Hindlimb muscle (tissue), 1 donor: ENCODE data around the gene MZT2A. TPM values are rescaled to one million over a fixed set of nuclear protein-coding genes. Genes with fewer than 3 reads are reported as not detected.
"Not testable (repeated sequence)": the region's sequence is repeated elsewhere in the genome, so short reads cannot be mapped to it uniquely, and the experiment has no call there.

Source experiments
- DNase-seq: peaks from one replicate; pipeline ENCODE4 v3.0.0-alpha.2; 2013
- polyA plus RNA-seq: library from polyadenylated mRNA; unstranded; fragments of 120-200 nt; gene quantifications from one replicate; pipeline ENCODE4 v1.2.1, GENCODE V29; 2013; ENCODE audit not compliant: insufficient read length

MZT2A gene
- polyA plus RNA-seq, 1 donor = 55.5 TPM

DNA sequence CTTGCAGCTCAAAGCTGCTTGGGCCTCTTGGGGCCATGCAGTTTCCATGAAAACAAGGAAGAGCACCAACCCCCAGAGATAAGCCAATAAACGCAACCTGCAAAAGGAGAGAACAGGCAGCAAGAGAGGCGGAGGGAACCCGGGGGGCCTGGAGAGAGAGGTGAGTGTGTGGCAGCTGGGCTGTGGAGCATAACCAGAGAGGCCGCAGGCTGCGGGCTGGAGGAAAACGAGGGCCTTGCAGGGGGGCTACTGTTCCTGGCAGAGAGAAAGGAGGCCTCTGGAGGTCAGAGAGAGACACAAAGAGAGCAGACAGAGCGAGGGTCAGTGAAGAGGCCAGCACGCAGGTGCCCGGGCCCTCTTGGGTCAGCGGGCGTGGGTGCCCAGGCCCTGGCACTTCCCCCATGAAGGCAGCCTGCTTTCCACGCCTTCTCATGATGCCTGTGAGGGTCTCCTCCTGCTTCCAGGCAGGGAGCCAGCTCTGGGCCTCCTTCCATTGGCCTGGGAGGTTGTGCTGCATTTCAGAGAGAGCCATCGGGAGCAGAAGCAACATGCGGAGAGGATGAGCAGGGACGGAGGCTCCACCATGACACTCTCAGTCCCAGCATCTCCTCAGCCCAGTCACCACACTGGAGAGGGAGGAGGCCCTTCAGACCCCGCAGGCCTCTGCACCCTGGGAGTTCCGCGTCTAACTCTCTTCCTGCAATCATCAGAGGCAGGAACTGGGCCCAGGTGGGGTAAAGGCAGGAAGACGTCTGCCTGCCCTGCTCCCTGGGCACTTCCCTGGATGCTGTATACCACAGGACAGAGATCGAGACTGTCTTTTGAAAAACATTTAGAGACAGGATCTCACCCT, 1.4 kb downstream of the MZT2A start:
- peak; percentile 24 for DNase-seq

DNA sequence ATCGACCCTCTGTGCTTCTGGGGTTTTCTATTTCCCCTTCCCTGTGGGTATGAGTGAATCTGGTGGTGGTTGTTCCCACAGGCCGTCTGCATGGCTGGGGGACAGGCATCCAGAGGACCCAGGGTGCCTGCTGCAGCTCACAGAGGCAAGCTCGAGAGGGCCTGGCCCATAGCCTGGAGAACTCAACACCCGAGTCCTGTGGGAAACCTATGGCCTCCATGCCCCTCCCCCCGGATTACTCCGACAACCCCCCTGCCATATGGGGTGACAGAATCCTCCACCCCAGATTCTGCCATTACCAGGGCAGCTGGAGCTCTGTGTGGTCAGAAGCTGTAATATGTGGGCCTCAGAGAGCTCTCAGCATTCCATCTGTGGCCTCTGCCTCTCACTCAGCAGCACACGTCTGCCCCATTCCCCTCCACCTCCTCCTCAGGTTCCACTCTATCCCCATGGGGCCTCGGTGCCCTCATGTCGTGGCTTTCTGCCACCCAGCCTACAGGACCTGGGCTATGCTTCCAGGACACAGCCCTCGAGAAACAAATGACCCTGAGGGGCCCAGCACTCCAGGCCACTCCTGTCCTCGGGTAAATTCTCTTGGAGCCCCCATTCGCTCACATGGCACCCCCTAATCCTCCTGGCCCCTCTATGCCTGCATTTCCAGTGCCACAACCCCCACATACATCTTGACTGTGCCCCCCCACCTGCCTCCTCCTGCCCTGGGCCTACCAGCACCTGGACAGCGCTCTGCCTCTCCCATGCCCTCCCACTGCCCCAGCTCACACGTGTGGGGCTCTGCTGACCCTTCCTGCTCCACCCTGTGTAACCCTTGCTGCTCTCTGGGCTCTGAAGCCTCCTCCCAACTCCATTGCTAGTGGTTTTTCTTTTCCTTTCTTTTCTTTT, 3.6 kb downstream of the MZT2A start:
- no peak for DNase-seq

DNA sequence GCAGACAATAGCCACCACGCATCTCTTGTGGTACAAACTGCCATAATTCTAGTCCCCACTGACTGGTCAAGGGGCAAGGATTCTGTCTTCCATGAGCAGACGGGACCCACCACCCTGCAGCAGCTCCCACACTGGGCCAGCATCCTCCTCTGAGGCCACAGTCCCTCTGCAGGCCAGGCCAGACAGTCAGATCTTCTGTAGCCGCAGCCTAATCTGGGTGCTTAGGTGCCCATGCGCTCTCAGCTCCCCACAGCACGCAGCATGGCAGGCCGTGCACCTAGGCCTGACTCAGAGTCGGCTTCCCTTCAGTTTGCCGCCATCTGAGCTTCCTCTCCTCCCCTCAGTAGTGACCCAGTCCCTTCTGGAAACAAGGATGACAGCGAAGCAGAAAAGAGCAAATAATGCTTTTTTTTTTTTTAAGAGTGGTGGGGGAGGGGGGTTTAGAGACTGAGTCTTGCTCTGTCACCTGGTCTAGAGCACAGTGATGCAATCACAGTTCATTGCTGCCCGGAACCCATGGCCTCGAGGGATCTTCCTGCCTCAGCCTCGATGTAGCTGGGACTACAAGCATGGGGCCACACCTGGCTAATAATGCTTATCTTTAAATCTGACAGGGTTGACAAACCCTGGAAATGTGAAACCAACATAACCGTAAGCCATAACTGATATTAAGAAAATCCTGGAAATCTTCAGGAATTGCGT, 5.8 kb downstream of the MZT2A start:
- DNase-seq = not testable (repeated sequence)

DNA sequence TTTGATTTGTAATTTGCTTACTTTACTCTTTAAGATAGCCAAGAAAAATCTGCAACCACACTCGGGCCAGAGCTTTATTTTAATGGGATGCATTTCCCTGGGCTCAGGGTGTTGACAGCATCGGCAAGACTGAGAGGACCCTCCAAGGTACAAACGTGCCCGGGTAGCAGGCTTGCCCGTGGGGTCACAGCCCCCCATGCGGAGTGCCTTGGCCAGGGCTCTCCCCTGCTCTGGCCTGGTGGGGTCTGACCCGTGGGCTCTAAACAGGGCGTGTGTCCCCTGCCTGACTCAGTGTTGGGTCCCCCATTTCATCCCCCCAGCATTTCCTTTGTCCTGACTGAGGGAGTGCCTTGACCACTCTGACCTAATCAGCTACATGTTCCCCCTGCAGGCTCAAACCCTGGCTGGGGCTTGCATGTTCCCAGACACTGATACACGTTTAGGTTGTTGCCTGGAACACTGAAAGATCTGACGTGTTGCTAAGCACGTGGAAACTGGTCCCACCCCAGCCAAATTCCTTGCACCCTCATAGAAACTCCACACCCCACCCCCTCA, 7.2 kb downstream of the MZT2A start:
- DNase-seq = not testable (repeated sequence)

DNA sequence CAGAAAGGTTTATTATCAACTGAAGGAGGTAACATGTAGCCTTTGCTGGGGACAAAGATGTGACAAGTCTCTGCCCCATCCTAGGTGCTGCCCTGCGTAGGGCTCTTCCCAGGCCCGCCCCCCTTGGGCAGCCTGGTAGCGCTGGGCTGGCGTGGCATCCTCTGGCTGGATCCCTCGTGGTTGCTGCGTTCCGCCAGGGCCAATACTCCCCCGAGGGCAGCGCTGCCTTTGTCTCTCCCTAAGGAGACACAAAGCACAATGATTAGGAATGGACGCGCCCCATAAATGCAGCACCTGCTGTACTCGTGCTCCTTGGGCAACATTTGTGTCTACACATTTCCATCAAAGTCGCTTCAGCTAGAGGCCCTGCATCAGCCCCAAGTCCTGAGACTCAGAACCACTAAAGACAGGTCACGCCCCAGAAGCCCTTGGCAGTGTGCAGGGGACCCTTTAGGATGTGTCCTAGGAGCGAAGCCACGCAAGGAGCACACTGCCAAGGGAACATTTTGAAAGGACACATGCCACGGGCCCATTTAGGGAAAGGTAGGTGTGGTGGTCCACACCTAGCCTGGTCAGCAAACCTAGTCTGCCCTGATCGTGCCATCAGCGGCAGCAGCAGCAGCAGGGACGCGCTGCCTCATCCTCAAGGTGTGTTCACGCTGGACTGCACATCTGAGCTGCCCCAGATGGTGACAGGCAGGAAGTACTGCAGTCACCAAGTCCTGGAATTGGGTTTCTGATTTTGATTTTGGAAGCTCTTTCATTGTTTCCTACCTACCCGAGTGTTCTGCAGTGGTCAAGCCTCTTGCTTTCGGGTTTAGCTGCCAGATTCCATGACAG, 8.0 kb downstream of the MZT2A start:
- DNase-seq = not testable (repeated sequence)

DNA sequence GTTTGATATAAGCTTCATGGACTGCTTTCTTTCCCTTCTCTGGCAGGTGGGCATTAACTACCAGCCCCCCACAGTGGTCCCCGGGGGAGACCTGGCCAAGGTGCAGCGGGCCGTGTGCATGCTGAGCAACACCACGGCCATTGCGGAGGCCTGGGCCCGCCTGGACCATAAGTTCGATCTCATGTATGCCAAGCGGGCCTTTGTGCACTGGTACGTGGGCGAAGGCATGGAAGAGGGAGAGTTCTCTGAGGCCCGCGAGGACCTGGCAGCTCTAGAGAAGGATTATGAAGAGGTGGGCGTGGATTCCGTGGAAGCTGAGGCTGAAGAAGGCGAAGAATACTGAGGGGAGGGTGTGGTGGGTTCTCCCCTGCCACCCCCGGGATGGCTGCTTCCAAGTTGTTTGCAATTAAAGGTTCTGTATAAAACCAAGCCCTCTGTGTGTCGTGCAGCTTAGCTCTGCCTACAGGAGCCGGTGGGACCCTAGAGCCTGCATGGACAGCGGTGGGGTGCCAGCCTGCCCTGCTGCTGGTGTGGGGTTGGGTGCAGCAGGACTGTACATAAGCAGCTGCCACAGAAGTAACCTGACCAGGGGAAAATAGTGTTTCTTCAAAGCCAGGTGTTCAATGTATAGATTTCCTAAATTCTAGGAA, 9.6 kb downstream of the MZT2A start:
- not testable (repeated sequence) for DNase-seq

DNA sequence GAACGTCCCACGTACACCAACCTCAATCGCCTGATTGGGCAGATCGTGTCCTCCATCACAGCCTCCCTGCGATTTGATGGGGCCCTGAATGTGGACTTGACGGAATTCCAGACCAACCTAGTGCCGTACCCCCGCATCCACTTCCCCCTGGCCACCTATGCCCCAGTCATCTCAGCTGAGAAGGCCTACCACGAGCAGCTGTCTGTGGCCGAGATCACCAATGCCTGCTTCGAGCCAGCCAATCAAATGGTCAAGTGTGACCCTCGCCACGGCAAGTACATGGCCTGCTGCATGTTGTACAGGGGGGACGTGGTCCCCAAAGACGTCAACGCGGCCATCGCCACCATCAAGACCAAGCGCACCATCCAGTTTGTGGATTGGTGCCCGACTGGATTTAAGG, 11.8 kb downstream of the MZT2A start:
- not testable (repeated sequence) for DNase-seq

DNA sequence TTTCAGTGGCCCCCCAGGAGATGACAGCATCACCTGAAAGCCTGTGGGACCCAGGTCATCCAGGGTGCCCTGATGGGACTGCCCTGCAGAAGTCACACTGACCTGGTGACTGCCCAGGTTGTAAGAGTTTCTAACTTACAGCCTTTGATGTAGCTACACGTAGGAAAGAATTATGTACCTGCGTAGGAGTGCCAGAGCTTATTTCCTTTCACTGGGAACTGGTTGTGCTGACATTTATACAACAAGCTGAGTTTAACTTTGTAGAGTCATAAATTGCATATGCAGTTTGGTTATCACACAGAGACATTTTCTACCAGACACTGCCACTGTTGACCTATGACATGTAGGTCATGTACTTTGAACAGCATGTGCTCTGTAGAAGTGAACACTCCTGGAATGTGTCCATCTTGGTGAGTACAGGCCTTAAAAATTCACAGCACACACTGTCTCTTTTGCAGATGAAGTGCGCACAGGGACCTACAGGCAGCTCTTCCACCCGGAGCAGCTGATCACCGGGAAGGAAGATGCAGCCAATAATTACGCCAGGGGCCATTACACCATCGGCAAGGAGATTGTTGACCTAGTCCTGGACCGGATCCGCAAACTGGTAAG, 13.2 kb downstream of the MZT2A start:
- DNase-seq = not testable (repeated sequence)

DNA sequence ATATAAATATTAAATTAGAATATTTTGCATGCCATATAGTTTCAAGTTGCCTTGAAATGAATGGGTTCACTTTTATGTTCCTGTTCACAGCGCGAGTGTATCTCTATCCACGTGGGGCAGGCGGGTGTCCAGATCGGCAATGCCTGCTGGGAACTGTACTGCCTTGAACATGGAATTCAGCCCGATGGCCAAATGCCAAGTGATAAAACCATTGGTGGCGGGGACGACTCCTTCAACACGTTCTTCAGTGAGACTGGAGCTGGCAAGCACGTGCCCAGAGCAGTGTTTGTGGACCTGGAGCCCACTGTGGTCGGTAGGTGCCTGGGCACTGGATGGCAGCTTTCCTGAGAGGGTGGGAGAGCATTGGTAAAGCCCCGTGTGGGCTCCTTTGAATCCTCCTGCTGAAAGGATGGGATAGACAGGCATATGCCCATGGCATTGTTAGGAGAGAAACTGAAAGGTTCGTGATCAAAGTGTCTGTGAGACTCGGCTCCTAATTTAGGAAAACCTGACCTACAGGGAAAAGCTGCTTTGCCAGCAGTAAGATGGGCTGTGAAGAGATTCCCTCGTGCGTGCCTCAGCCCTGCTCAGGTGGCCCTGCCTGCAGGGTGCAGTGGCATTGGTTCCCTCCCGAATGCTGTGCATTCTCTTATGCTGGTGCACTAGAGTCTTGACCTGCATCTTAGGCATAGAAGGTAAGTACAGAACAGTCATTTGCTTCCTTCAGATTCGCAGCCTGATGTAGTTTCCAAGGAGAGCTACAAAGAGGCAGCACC, 13.9 kb downstream of the MZT2A start:
- not testable (repeated sequence) for DNase-seq

DNA sequence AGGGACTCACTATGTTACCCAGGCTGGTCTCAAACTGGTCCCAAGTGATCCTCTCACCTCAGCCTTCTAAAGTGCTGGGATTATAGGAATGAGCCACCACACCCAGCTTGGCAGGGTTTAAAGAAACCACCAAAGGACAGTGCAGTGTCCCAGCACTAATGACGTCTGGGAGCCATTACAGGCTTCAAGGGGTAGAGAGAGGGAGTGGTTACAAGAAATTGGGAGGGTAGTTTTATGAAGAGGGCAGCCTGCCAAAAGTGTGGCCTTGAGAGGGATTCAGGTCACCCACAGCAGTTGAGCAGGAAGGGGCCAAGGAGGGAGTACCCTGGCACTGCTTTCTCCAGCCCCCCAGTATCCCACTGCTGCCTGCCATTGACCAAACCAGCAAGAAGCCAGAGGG, 15.0 kb downstream of the MZT2A start:
- DNase-seq = not testable (repeated sequence)

DNA sequence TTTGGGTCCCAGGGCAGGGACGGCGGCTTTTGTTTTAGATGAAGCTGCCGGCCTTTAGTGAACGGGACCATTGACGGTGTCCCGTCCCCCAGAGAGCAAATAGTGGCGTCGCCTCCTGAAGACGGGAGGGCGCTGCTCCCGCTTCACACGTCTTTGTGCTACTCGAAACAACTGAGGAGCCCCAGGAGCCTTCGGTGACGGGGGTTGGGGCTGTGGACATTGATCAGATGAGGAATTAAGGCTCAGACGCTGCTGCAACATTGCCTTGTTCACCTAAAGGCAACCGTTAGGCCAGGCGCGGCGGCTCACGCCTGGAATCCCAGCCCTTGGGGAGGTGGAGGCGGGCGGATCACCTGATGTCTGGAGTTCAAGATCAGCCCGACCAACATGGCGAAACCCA, 15.8 kb downstream of the MZT2A start:
- not testable (repeated sequence) for DNase-seq

DNA sequence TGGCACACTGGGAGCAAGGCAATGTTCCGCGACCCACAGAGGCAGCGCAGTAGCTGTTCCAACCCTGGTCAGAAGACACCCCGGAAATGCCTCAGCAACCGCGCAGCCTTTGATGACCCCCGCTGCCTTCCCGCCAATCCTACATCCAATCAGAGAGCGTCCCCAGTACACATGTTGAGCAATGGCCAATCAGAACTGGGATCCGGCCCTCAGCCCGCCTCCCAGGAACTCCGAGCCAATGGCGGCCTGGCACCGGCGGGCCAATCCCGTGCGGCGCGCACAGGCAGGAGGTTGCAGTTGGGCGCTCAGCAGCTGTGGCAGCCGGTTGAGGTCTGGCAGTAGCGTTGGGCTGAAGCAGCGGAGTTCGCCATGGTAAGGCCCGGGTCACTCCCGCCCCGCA, 16.4 kb downstream of the MZT2A start, which contains the start of gene TUBA3D:
Gene TUBA3D, plus strand, starts transcription at position 289 of the 400 bp plus-strand sequence. Its CDS starts 81 bp downstream, at position 370.
- no peak for DNase-seq

DNA sequence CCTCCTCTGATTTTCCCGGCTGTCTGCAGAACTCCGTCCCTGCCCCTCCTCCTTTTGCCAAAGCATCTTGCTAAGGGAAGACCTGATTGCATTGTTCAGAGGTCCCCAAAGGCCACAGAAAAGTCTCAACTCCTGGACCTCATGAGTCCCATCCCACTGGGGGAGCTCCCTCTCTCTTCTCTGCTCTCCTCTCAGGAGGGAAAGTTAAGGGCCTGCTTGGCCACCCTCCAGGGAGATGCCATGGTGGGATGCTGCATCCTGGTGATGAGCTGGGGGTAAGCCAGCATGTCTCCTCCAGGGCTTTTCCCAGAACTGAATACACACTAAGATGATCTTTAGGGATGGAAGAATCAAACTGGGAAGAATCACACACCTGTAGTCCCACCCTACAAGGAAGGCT, 18.9 kb downstream of the MZT2A start:
- DNase-seq = not testable (repeated sequence)

DNA sequence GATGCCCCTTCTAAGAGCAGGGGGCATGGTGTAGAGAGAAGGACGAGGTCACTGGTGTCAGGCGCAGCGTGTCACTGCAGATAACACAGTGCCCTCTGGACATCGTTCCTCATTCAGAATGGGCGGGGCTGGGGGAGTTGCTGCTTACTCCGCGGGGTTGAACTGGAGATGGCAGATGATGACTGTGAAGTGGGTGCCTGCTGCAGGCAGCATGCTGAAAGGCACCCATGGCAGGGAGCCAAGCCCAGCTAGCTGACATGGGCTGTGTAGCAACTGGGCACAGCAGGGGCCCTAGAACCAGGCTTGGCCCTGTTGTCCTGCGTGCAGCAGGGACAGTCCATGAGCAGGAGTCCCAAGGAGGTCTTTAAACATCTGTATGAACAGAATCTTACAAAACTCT, 20.6 kb downstream of the MZT2A start:
- DNase-seq = not testable (repeated sequence)

DNA sequence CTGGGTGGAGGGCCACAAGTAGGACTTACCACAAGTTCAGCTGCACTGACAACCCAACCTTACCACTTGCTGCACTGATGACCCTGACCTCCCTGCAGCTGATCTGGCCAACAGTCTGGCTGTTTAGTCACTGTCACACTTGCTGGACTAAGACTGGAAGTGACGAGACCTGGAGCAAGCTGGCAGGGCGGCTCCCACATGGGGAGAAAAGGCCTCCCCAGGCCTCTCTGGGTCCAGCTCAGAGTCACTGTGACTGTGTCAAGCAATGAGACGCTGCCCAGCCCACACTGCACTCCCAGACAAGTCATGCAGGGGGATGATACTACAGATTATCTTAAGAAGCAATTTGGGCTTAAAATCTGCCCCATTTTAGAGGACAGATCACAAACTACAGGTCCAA, 21.3 kb downstream of the MZT2A start:
- not testable (repeated sequence) for DNase-seq

DNA sequence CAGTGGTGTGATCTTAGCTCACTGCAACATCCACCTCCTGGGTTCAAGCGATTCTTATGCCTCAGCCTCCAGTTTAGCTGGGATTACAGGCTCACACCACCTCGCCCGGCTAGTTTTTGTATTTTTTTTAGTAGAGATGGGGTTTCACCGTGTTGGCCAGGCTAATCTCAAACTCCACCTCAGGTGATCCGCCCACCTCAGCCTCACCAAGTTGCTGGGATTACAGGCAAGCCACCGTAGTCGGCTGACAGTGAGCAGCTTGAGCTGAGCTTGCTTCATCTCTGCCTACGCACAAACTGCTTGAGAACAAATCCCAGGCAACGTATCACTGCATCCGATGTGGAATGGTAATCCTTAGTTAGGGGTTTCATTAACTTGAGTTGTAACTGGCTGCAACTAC, 24.5 kb downstream of the MZT2A start:
- not testable (repeated sequence) for DNase-seq

DNA sequence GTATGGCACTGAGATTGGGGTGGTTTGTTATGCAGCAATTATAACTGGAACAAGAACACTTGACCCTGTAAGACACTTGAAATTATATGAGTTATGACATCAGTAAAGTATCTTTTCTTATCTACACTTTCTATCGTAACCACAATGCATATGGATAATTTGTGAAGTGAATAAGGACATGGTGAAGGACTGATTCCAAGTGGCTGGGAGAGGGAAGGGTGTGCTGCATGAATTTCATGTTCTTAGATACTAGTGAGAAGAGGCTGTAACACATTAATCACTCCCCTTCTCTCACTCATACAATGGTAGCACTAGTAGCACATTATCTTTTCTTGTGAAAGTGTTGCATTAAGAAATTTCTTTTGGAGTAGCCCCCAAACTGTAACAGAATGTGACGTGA, 37.3 kb downstream of the MZT2A start:
- DNase-seq = not testable (repeated sequence)

DNA sequence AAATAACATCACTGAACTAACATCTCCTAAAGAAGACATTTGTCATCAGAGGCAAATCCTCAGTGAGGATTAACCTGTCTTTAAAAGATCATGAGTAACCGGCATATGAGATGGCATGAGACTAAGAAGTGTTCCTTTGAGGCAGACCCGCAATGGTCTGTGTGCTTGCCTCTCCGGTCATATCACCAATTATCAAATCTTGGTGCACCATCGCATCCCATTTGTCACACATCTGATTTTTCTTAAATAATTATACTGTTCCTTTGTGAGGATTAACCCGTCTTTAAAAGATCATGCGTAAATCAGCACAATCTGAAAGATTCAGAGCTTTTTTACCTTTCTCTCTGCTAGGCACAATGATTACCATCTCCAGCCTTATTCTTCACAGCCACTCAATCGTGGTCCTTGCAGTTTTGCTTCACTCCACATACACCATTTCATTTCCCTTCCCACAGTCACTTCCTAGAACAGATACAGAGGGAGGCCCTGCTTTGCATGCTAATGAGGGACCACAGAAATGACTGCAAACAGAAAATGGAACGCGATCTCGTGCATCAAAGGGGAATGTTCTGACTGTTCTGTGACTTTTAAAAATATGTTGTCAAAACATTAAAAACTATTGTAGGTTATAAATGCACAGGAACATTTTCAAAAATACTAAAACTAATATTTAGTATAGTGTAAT, 40.8 kb downstream of the MZT2A start:
- DNase-seq = not testable (repeated sequence)

DNA sequence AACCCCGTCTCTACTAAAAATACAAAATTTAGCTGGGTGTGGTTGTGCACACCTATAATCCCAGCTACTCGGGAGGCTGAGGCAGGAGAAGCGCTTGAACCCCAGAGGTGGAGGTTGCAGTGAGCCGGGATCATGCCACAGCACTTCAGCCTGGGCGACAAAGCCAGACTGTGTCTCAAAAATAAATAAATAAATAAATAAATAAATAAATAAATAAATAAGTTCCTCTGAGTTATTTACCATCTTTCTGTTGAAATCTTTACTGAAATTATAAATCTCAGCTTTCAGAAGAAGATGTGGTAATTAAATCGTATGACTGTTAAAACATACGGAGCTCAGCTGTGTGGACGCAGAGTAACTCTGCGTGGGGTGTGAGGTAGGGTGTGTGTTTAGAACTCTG, 44.2 kb downstream of the MZT2A start:
- not testable (repeated sequence) for DNase-seq
